Peyer's patch (tissue), 4 donors: ENCODE results near the gene CDCA7L. TPM values are rescaled to one million over a fixed set of nuclear protein-coding genes. Genes with fewer than 3 reads are reported as not detected.

Experiments
- DNase-seq, 3 donors: peaks; one replicate each; pipeline ENCODE4 v3.0.0-alpha.2; 2017 to 2019
- H3K27ac ChIP-seq, 4 donors: fragments of 200-600 bp; sonication (generic); one replicate each; pipeline ENCODE4 v1.5.1; 2016 to 2019
- H3K27me3 ChIP-seq, 2 donors: fragments of 200-600 bp; sonication (generic); one replicate each; pipeline ENCODE4 v1.5.1; 2019
- H3K36me3 ChIP-seq, 3 donors: fragments of 200-600 bp; sonication (generic); one replicate each; pipeline ENCODE4 v1.5.1; 2016 to 2019
- H3K4me1 ChIP-seq, 4 donors: fragments of 200-600 bp; sonication (generic); one replicate each; pipeline ENCODE4 v1.5.1; 2016 to 2019
- H3K4me3 ChIP-seq, 4 donors: fragments of 200-600 bp; sonication (generic); 1 replicate in 3 of 4; 2 replicates in 1 of 4; pipeline ENCODE4 v1.5.1; 2016 to 2019; ENCODE audit warnings: mild to moderate bottlenecking in 1 of 4
- H3K9me3 ChIP-seq, 4 donors: fragments of 200-600 bp; sonication (generic); one replicate each; pipeline ENCODE4 v1.5.1; 2016 to 2019; ENCODE audit warnings: mild to moderate bottlenecking in 1 of 4
- POLR2A ChIP-seq, 2 donors: fragments of 450-650 bp; IDR thresholded peaks; one replicate each; pipeline ENCODE4 v1.5.1; 2017; ENCODE audit warnings: antibody characterized with exemption in 2 of 2, mild to moderate bottlenecking in 2 of 2, moderate library complexity in 2 of 2
- total RNA-seq, 4 donors: library from RNA; depleted of rRNA; stranded (reverse); fragments of >200 nt; gene quantifications; one replicate each; pipeline ENCODE4 v1.1.0, GENCODE V29; 2016
- TF ChIP-seq, protein P1 (sequence below), 6 experiments: fragments of 450-650 bp in 4 of 6; fragments of 200-600 bp in 2 of 6; sonication (generic) in 1 of 6; IDR thresholded peaks; one replicate each; pipeline ENCODE4 v1.5.1; 2017 to 2019; ENCODE audit warnings: antibody characterized with exemption in 6 of 6, mild to moderate bottlenecking in 3 of 6, moderate library complexity in 1 of 6

The CDCA7L gene
- total RNA-seq, 4 donors from 2014 or later: 6.8 to 51.2 (median 19.8) TPM

DNA sequence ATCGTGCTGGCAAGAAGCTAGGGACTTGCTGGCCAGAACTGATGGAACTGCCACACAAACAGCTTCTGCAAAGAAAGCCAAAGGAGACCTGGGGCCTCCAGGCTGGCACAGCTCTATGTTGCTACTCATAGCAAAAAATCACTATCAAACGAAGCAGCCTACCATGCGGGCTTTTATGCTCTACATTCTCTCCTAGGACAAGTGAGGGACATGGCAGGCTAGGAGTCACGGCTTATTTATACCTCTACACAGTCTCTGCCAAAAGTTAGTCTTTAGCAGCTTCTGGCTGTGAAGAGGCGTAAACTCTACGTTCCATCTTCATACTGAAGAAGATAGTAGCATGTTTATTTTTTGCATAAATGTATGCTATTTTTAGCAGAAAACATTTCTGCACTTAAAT lies 35.4 kb downstream of the CDCA7L start:
- Histone ChIP-seq H3K9me3 (no peaks in the 10 kb centered on the region), H3K4me1 (no peaks in the 10 kb centered on the region), H3K4me3 (no peak overlapping the region), H3K27me3 (no peaks in the 10 kb centered on the region), H3K27ac (no peak overlapping the region), H3K36me3 (peaks cover 0 to 5% (median 0%) of the 10 kb centered on the region in 3 donors)
- no peak for TF ChIP-seq POLR2A (IDR thresholded peaks at IDR 0.05)
- TF ChIP-seq, protein P1, sequence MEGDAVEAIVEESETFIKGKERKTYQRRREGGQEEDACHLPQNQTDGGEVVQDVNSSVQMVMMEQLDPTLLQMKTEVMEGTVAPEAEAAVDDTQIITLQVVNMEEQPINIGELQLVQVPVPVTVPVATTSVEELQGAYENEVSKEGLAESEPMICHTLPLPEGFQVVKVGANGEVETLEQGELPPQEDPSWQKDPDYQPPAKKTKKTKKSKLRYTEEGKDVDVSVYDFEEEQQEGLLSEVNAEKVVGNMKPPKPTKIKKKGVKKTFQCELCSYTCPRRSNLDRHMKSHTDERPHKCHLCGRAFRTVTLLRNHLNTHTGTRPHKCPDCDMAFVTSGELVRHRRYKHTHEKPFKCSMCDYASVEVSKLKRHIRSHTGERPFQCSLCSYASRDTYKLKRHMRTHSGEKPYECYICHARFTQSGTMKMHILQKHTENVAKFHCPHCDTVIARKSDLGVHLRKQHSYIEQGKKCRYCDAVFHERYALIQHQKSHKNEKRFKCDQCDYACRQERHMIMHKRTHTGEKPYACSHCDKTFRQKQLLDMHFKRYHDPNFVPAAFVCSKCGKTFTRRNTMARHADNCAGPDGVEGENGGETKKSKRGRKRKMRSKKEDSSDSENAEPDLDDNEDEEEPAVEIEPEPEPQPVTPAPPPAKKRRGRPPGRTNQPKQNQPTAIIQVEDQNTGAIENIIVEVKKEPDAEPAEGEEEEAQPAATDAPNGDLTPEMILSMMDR (IDR thresholded peaks at IDR 0.05): no peak
- DNase-seq: no peak

GRCh38 chr7:21908746-21909145 lies 37.0 kb downstream of the CDCA7L start:
- Histone ChIP-seq H3K9me3 (no peaks in the 10 kb centered on the region), H3K36me3 (peaks cover 0 to 15% (median 0%) of the 10 kb centered on the region in 3 donors), H3K4me3 (no peak overlapping the region), H3K27me3 (no peaks in the 10 kb centered on the region), H3K4me1 (no peaks in the 10 kb centered on the region), H3K27ac (no peak overlapping the region)
- no peak for DNase-seq
- TF ChIP-seq POLR2A (IDR thresholded peaks at IDR 0.05): no peak
- TF ChIP-seq, protein P1 (IDR thresholded peaks at IDR 0.05): no peak

DNA sequence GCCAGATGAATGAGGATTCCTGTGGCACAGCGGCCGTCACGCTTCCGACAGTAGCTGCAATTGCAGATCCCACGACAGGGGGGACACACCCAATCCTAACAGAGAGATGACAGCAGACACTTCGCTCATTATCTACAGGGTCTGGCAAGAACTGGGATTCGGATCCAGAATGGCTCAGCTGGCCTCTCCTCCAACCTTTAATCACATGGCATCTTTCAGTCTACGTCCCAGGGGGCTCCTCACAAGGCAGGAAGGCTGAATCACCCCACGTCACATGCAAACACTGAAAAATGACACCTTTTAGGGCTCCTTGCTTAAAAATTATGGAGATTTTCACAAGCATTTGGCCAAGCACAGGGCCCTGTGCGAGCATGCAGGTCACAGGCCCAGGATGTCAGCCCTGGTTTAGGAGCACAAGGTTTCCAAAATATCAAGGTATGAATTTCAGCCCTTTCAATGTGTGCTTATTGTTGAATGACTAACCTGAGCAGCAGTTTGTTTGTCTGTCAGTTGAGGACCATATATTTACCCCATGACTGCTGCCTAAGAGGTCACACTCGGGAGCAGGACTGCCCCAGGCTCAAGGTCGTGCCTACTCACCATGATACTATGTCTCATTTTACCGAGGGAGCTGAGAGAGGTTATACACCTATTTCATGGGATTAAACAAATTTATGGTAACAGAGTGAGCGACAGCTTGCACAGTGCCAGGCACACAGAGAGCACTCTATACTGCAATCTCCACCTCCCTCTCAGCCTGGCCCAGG lies 42.5 kb downstream of the CDCA7L start:
- TF ChIP-seq POLR2A (IDR thresholded peaks at IDR 0.05): no peak
- TF ChIP-seq, protein P1 (IDR thresholded peaks at IDR 0.05): no peak
- H3K36me3 ChIP-seq: peaks cover 0 to 25% (median 0%) of the 10 kb centered on the region in 3 donors
- H3K4me1 ChIP-seq: no peaks in the 10 kb centered on the region
- H3K27me3 ChIP-seq: no peaks in the 10 kb centered on the region
- no peak for DNase-seq
- H3K9me3 ChIP-seq: no peaks in the 10 kb centered on the region
- H3K27ac ChIP-seq: no peak overlapping the region
- H3K4me3 ChIP-seq: no peak overlapping the region

- Histone ChIP-seq H3K9me3 (no peaks in the 10 kb centered on the region), H3K4me3 (no peak overlapping the region), H3K36me3 (peaks cover 0 to 25% (median 0%) of the 10 kb centered on the region in 3 donors), H3K27me3 (no peaks in the 10 kb centered on the region), H3K27ac (no peak overlapping the region), H3K4me1 (no peaks in the 10 kb centered on the region)
- no peak for DNase-seq
- TF ChIP-seq, protein P1 (IDR thresholded peaks at IDR 0.05): no peak
- no peak for TF ChIP-seq POLR2A (IDR thresholded peaks at IDR 0.05)
These were observed 43.5 kb downstream of the CDCA7L start for GRCh38 chr7:21902240-21902639.

GRCh38 chr7:21898265-21898930 lies 47.3 kb downstream of the CDCA7L start:
- no peaks in the 10 kb centered on the region for H3K27me3 ChIP-seq
- peaks cover 0 to 10% (median 0%) of the 10 kb centered on the region in 3 donors for H3K36me3 ChIP-seq
- peak overlapping the region in 3 of 4 donors; percentile 10 to 70 (median 60) for H3K27ac ChIP-seq
- no peaks in the 10 kb centered on the region for H3K9me3 ChIP-seq
- TF ChIP-seq, protein P1 (IDR thresholded peaks at IDR 0.05): no peak
- TF ChIP-seq POLR2A (IDR thresholded peaks at IDR 0.05): no peak
- no peaks in the 10 kb centered on the region for H3K4me1 ChIP-seq
- peak overlapping the region in 2 of 4 donors; percentile 16 to 22 for H3K4me3 ChIP-seq
- peak in 2 of 3 donors; percentile 45 to 49 for DNase-seq
